SK-N-DZ (cell line): Measurements from ENCODE around the gene PDE4B.
"Not testable (repeated sequence)": the region's sequence is repeated elsewhere in the genome, so short reads cannot be mapped to it uniquely, and the experiment has no call there.

Experiments
- DNase-seq: peaks from one replicate; pipeline ENCODE4 v3.0.0-alpha.2; 2015; ENCODE audit warnings: low spot score

Gene PDE4B

GRCh38 chr1:66050633-66051032 lies 257.9 kb downstream of the PDE4B start:
- DNase-seq, result no peak

- no peak for DNase-seq
These were observed 262.4 kb downstream of the PDE4B start for GRCh38 chr1:66055092-66055491.

- not testable (repeated sequence) for DNase-seq
These were observed 264.8 kb downstream of the PDE4B start for GRCh38 chr1:66057448-66057847.

DNA sequence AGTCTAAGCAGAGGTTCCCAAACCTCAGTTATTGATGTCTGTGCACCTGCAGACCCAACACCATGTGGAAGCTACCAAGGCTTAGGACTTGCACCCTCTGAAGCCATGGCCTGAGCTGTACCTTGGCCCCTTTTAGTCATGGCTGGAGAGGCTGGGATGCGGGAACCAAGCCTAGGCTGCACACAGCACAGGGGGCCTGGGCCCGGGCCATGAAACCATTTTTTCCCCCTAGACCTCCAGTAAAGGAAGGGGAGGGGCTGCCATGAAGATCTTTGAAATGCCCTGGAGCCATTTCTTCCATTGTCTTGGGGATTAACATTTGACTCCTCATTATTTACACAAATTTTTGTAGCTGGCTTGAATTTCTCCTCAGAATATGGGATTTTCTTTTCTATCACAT lies 265.9 kb downstream of the PDE4B start:
- no peak for DNase-seq

DNA sequence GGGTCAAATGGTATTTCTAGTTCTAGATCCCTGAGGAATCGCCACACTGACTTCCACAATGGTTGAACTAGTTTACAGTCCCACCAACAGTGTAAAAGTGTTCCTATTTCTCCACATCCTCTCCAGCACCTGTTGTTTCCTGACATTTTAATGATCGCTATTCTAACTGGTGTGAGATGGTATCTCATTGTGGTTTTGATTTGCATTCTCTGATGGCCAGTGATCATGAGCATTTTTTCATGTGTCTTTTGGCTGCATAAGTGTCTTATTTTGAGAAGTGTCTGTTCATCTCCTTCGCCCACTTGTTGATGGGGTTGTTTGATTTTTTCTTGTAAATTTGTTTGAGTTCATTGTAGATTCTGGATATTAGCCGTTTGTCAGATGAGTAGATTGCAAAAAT lies 274.5 kb downstream of the PDE4B start:
- DNase-seq, result not testable (repeated sequence)

DNA sequence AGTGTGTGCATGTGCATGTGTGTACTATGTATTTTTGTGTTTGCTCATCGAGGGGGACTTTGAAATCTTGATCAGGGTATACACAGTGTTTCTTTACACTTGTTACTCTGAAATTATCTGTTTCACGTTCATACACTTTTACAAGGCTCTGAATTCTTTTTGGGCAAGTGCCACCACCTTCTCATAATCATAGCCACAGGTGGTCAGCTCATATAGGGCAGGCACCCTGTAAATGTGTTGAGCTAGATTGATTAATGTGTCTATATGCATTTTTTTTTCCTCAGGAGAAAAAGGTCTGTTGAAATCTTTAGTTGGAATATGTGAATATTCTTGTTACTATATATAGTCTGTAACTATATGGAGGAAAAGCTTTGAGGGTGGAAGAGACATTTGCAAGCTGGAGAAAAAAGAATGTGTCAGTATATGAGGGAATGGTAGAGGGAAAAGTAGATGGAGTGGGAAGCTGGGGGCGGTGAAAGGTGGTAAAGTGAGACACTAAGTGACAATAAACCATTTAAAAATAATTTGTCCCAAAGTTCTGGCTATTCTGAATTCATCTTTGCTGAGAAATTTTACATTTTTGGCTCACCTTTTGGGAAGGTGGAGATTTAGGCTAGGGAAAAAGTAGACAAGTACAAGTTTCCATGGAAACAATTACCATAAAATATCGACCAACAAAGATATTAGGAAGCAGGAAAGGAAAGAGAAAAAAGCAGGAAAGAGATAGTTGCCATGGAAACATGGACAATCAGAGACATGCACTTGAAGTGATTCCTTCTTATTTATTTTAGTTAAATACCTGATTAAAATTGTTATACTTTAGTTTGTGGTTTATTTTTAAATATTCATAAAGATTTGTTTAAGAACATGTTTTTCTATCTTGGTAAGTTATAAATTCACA lies 277.5 kb downstream of the PDE4B start:
- no peak for DNase-seq

- no peak for DNase-seq
These were observed 280.7 kb downstream of the PDE4B start for GRCh38 chr1:66073388-66073787.

- DNase-seq, result no peak
These were observed 281.5 kb downstream of the PDE4B start for GRCh38 chr1:66074147-66074546.

DNA sequence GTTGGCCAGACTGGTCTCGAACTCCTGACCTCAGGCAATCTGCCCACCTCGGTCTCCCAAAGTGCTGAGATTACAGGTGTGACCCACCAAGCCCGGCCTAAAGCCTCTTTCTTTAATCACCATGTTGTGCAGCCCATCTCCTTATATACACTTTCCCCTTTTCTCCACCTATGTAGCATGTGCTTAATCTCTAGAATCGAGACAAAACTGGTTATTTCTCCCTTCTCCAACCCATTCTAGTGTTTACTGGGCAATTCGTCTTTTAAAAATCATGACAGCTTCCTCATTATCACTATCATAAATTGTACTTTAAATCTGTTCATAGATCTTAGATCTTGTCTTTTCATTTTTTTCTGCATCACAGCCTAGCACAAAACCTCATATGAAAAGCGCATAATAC lies 285.7 kb downstream of the PDE4B start:
- DNase-seq, result no peak

DNA sequence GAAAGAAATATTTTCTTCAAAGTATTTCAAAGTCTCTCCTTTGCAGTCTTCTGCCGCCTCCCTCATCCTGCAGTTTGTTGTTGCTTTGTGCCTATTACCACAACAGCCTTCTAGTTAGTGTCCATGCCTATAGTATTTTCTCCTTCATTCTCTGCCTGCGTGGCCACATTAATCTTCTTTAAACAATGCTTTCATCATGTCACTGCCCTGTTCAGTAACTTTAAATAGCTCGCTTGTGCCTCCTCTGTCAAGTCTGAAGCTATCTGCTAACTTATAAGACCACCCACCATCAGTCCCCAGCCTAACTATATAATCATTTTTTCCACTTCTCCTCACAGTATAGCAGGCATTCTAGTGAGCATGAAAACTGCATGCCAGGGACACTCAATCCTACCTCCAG lies 290.3 kb downstream of the PDE4B start:
- DNase-seq, result no peak

GRCh38 chr1:66084442-66084841 lies 291.7 kb downstream of the PDE4B start:
- no peak for DNase-seq

- DNase-seq, result no peak
These were observed 292.9 kb downstream of the PDE4B start for GRCh38 chr1:66085600-66085999.

- no peak for DNase-seq
These were observed 296.1 kb downstream of the PDE4B start for GRCh38 chr1:66088787-66089186.

- no peak for DNase-seq
These were observed 298.3 kb downstream of the PDE4B start for GRCh38 chr1:66090859-66091457.

- no peak for DNase-seq
These were observed 302.5 kb downstream of the PDE4B start for GRCh38 chr1:66095190-66095589.

GRCh38 chr1:66100959-66101358 lies 308.3 kb downstream of the PDE4B start:
- not testable (repeated sequence) for DNase-seq

- DNase-seq, result not testable (repeated sequence)
These were observed 311.4 kb downstream of the PDE4B start for GRCh38 chr1:66104076-66104475.

GRCh38 chr1:66108624-66109023 lies 315.9 kb downstream of the PDE4B start:
- DNase-seq, result no peak

GRCh38 chr1:66112744-66113400 lies 320.2 kb downstream of the PDE4B start:
- no peak for DNase-seq

GRCh38 chr1:66119148-66119547 lies 326.5 kb downstream of the PDE4B start:
- DNase-seq, result no peak

DNA sequence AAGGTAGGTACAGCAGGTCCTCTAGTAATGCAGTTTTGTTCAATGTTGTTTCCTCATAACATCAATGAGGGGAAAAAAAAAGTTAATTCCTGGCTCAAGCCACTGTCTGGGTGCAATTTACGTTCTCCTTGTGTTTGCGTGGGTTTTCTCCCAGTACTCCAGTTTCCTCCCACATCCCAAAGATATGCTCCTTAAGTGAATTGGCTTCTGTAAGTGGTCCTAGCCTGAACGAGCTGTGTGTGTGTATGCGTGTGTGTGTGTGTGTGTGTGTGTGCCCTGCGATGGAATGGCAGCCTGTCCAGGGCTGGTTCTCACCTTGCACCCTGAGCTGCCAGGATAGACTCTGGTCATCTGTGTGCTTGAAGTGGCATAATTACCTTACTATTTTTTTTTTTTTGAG lies 332.0 kb downstream of the PDE4B start:
- no peak for DNase-seq

- DNase-seq, result not testable (repeated sequence)
These were observed 335.9 kb downstream of the PDE4B start for GRCh38 chr1:66128641-66129040.

- no peak for DNase-seq
These were observed 339.6 kb downstream of the PDE4B start for GRCh38 chr1:66132324-66132723.
